Activated naive CD8-positive, alpha-beta T cell treated with anti-CD3 and anti-CD28 coated beads, Interleukin-2, amount 50 U/mL, for 16 hours (primary cell): ENCODE measurements around the gene CNTD1.
"Not testable (repeated sequence)": the region's sequence is repeated elsewhere in the genome, so short reads cannot be mapped to it uniquely, and the experiment has no call there.

Experiments
- DNase-seq: peaks from one replicate; pipeline ENCODE4 v3.0.0-alpha.2; 2020; ENCODE audit warnings: low read depth, low spot score

Gene CNTD1, protein sequence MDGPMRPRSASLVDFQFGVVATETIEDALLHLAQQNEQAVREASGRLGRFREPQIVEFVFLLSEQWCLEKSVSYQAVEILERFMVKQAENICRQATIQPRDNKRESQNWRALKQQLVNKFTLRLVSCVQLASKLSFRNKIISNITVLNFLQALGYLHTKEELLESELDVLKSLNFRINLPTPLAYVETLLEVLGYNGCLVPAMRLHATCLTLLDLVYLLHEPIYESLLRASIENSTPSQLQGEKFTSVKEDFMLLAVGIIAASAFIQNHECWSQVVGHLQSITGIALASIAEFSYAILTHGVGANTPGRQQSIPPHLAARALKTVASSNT

DNA sequence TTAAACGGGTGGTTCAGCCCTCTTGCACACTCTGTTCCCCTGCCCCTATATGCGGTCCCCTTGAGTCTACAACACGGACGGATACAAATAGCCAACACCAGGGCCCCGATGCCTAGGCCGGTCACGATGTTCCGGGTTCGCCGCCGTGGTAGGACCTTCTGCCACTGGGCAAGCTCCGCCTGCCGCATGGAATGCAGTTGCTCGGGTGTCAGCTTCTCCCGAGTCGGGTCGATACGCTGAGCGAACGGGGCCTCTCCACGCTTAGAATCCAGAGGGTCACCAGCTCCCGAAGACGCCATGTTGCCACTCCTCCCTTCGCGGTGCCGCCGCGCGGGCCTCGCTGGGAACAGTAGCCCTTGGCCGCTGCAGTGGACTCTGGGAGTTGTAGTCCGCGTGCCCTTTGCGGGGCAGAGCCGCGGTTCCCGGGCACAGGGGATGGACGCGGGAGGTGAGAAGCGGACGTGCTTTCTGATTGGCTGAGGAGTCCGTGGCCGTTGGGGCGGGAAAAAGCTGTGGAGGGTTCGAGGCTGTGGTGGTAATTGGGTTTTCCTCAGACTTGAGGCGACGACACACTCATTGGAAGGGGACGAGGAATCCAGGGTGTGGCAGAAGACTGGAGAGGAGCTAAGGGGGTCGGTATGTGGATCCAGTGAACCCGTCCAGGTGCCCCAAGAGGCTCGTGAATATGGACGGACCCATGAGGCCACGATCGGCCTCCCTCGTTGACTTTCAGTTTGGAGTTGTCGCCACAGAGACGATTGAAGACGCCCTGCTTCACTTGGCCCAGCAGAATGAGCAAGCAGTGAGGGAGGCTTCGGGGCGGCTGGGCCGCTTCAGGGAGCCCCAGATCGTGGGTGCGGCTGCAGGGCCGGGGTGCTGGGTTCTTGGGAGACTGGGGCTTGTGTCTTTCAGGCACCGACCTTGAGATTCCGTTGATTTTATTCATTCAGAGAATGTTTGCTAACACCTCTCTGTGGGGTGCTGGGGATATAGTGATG, at the start of gene CNTD1, which contains the start of gene COA3:
CNTD1 (plus strand) TSS at position 479 of the 998 bp plus-strand sequence; CDS start at position 686, 207 bp downstream.
COA3 (minus strand) TSS at position 322 of the 998 bp plus-strand sequence; CDS start at position 299, 23 bp downstream.
- DNase-seq: peak; percentile 60

DNA sequence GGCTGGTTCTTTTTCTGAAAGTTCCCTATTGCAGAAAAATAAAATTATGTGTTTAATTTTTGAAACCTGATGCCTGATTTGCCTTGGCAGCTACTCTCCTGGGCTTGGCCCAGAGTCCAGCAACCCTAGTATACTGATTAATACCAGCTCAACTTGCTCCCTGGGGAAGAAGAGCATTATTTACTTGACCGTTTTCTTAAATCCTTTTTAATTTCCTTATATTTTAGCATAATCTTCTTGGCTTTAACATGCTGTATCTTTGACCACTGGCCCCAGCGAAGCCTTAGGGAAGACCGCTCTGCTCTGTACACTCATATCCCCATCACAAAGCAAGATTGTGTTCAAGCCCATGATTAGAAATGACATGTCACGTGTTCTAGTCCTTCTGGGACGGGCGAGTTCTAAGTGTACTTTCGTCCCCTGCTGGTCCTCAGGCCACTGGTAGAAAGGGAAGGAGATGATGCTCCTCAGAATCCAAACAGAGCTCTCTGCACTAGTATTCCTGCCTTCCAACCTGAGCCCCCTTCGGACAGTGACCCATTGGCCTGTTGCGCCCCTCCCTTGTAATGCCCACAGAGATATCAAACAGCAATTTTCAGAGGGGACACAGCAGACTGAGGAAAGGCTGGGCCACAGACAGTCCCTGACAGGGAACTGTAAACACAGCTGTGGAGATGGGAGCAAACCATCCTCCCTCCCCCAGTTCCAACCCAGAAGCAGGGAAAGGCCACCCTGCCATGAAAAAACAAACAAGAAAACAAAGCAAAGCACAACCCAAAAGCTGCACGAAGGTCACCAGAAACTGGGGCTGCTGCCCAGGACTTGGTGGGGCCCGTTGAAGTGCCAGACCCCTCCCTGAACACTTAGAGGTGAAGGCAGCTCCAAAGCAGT, 49.5 kb upstream of the CNTD1 start:
- no peak for DNase-seq

DNA sequence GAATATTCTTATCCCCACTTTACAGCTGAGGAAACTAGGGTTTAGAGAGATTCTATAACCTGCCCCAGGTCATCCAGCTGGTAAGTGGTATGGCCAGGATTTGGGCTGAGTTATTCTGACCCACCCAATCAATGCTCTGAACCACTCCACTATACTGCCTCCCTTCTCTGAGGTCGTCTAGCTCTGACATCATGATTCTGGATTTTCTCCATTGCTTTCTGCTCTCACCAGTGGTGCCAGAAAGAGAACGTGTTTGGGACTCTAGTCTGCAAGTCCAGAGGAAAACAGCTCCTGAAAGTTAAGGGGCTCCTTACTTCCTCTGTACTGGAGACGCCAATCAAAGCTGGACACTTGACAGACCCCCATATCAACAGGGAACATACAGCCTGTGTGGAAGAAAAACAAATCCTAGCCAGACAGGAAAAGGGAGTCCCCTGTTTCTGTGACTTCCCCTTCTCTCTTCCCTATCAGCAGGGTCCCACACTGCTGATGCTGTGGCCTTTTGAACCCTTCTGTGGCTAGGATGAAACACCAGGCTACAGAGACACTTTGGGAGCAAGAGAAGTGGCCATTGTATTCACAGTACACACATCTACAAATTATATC, 47.8 kb upstream of the CNTD1 start:
- no peak for DNase-seq

DNA sequence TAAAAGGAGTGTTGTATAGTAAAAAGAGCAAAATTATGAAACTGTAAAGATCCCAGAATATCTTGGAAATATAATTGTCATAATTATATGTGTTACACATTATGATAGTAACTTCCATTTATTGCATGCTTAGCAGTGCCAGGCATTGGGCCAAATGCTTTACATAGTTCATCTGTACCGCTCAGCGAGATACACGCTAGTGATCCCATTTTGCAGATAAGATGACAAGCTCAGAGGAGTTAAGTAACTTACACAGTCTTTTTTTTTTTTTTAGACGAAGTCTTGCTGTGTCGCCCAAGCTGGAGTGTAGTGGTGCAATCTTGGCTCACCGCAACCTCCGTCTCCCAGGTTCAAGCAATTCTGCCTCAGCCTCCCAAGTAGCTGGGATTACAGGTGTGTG, 47.0 kb upstream of the CNTD1 start:
- no peak for DNase-seq

DNA sequence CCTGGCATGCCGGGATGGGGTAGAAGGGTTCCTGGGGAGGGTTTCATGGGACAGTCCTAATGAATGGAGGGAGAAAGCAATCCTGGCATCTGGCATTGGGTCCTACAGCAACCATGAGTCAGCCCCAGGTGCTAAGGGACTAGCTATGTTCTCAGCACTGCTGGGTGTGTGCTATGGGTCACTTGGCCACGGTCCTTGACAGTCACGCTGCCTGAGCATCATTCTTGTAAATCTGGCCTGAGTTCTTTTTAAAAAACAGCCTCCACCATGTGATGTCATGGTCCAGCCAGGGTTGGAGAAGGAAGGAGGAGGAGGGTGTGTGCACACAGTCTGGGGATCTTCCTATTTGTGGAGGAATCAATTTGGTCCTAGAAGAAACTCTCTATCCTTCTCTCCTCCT, 43.9 kb upstream of the CNTD1 start:
- DNase-seq: no peak

DNA sequence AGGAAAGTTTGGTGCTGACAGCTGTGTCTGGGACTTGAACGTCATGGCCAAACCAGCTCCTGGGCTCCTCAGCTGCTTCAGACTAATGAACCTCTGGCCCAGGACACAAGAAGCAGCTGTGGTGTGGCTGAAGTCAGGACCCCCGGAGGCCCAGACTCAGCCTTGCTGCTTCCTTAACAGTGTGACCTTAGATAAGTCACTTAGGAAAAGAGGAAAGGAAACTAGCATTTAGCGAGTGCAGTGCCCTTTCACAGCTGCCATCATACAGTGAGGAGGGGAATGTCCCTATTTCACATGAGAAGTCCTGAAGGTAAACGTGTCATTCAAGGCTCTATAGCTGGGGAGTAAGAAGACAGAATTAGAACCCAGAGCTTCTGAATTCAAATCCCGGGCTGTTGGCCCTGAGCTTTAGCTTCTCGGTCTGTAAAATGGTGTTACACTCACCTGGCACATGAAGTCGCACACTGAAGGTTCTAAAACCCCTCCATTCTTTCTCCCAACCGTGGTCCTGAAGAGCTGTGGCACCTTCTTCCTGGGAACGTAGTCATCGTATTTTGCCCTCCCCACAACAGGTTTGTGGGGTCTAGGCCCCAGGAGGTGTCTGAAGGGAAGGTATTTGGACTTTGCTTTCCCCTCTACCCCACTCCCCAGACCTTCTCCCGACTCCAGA, 38.5 kb upstream of the CNTD1 start:
- DNase-seq: no peak

DNA sequence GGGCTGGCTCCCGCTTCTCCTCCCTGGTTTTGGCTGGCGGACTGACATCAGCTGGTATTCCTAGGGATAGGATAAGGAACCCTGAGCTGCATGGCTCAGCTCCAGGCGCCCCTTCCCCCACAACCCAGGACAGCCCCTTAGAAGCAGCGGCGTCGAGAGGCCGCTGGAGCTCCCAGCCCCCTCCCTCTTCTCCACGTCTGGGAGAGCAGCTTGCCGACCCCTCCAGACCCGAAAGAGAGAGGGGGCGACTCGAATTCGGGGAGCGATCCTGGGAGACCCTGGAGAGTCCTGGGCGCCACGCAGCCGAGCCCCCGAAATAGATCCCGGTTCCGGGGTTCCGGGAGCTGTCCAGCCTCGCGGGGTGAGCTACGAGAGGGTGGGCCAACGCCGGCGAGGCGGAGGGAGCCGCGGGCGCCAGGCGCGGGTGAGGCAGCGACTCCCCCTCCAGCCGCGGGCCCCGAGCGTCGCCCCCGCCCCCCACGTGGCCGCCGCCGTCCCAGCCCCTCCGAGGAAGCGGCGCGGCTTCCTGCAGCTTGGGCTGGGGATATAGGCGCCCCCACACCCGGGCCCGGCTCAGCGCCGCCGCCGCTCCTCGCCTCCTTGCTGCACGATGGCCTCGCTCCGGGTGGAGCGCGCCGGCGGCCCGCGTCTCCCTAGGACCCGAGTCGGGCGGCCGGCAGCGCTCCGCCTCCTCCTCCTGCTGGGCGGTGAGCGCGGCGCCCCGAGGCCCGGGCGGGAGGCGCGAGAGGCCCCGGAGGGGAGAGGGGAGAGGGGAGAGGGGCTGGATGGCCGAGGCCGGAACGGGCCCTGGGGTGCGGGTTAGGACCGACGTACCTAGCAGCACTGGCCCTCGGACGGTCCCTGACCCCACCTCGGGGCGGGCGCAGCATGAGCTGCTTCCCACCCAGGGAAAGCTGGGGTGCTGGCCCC, 37.7 kb upstream of the CNTD1 start, which contains the start of gene RAMP2:
RAMP2 (plus strand) TSS at position 576 of the 930 bp plus-strand sequence; CDS start at position 611, 35 bp downstream.
- DNase-seq: no peak

DNA sequence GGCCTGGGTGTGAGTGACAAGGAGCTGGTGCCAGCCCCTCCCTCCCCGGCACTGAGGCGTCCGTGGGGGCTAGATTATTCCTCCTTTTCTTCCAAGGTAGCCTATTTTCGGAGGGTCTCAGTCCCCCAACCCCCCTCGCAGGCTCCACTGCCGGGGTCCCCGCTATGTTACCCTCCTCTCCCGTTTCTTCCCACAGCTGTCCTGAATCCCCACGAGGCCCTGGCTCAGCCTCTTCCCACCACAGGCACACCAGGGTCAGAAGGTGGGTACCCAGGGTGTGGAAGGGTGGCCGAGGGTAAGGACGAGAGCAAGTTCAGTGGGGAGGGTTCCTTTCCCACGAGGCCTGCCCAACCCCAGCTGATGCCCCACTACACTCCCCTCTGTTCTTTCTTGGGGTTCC, 37.0 kb upstream of the CNTD1 start:
- DNase-seq: no peak

DNA sequence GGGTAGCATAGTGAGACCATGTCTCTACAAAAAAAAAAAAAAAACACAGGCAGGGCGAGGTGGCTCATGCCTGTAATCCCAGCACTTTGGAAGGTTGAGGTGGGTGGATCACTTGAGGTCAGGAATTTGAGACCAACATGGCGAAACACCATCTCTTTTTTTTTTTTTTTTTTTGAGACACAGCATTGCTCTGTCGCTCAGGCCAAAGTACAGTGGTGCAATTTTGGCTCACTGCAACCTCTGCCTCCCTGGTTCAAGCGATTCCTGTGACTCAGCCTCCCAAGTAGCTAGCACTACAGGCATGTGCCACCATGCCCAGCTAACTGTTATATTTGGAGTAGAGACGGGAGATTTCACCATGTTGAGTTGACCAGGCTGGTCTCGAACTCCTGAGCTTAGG, 32.5 kb upstream of the CNTD1 start:
- DNase-seq: no peak

DNA sequence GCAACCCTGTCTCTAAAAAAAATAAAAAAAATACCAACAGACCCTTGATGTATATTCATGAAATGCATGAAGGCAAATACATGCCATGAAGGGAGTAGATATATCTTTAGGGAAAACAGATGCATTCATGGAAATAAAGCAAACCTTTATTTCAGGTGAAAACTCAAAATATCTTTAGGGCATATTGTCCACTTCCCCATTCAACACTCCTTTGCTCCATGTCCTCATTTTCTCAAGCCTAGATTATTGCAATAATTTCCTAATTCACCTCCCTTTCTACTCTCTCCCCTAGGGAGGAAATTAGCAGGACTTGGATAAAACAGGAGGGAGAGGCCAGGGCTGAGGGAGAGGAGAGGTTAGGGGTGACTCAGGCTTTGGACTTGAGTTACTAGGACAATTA, 31.1 kb upstream of the CNTD1 start:
- DNase-seq: no peak

DNA sequence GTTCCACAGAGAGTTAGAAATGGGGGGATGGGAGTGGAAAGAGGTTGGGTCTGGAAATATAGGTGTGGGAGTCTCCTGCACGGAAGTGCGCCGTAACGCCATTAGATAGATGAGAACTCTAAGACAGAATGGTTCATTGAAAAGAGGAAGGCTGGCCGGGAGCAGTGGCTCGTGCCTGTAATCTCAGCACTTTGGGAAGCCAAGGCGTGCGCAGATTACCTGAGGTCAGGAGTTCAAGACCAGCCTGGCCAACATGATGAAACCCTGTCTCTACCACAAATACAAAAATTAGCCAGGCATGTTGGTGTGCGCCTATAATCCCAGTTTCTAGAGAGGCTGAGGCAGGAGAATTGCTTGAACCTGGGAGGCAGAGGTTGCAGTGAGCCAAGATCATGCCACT, 30.7 kb upstream of the CNTD1 start:
- DNase-seq: not testable (repeated sequence)

DNA sequence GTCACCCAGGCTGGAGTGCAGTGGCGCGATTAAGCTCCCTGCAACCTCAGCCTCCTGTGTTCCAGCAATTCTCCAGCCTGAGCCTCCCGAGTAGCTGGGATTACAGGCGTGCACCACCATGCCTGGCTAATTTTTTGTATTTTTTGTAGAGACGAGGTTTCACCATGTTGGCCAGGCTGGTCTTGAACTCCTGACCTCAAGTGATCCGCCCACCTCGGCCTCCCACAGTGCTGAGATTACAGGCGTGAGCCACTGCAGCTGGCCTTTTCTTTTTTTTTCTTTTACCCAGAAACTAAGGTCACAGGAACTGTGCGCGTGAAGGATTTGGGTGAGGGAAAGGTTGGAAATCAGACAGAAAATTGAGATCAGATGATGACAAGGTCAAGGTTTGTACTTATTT, 28.7 kb upstream of the CNTD1 start:
- DNase-seq: not testable (repeated sequence)

DNA sequence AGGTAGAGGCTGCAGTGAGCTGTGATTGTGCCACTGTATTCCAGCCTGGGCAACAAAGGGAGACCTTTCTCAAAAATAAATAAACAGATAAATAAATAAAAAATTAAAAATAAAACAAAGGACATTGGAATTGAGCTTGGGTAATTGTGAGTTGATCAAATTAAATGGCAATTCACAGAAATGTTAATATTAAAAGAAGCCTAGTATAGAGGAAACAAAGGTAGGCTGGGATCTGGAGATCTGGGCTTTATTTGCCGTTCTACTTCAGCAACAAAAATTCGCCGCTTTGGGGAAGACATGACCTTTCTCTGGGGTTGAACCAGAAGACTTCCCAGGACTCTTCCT, 25.7 kb upstream of the CNTD1 start:
- DNase-seq: no peak

DNA sequence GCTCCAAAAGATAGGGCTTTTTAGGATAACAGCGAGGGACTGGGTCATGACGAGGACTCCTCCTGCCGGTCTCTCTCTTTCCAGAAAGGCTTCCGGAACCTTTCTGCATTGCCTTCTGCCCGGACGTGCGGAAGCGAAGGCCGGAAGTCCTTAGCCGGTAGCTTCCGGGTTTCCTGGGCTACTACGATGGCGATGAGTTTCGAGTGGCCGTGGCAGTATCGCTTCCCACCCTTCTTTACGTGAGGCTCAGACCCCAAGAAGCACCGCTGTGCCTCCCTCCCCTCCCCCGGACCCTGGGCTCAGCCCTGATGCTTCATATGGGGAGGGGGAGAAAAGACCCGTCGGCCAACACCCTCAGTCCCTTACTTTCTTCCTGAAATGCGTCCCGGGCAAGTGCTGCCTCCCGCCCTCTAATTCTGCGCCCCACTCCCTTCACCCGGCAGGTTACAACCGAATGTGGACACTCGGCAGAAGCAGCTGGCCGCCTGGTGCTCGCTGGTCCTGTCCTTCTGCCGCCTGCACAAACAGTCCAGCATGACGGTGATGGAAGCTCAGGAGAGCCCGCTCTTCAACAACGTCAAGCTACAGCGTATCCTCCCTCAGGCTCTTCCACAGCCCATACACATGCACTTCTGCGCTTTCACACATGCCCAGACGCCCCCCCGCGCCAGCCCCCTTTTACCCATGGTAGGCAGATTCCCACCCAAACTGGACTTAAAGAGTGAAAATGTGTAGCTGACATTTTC, 25.2 kb upstream of the CNTD1 start, which contains the start of gene VPS25:
VPS25 (plus strand) TSS at position 160 of the 746 bp plus-strand sequence; CDS start at position 187, 27 bp downstream.
- DNase-seq: peak; percentile 42

DNA sequence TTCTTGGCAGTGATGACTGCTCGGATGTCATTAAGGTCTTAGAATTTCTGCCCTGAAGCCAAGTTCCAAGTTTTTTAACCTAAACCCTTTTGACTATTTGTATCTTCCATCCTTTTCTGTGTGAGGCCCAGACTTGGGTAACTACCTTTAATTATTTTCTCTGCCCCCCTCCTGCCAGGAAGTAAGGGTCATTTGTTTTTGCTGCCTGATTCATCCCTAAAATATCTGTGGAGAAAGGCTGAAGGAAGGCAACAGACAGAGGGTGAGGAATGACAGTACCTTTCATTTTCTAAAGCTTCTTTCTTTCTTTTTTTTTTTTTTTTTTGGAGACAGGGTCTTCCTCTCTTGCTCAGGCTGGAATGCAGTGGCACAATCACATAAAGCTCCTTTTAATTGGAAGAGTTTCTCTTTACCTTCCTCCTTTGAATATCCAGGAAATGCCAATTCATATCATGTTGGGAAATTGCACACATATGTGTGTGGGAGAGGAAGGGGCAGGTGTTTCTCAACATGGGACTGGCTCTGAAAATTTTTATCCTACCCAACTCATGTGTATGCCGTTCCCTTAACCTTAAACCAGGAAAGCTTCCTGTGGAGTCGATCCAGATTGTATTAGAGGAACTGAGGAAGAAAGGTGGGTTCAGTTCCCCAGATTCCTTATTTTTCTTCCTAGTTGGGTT, 24.5 kb upstream of the CNTD1 start:
- DNase-seq: no peak

DNA sequence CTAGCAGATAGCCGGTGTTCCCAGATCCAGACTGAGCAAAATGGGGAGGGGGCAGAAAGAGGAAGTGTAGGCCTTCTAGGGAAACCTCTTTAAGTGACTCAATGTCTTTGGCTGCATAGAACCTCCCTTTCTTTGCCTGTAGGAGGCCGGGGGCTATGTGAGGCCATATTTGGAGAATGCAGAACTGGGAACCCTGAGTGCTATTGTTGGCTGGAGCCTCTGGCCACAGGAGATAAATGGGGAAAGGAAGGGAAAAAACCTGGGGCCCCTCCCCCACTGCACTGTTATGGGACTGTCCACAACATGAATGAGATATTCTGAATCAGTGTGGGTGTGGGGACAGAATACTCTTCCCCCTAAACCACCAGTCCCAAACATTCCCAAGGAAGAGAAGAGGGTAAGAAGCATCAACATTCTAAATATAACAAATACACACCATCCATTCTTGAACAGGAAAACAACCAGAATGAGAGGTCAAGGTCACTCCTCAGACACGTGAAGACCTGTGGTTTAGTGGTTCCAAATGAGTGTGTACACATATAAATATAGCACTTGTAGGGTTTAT, 23.0 kb upstream of the CNTD1 start:
- no peak for DNase-seq

DNA sequence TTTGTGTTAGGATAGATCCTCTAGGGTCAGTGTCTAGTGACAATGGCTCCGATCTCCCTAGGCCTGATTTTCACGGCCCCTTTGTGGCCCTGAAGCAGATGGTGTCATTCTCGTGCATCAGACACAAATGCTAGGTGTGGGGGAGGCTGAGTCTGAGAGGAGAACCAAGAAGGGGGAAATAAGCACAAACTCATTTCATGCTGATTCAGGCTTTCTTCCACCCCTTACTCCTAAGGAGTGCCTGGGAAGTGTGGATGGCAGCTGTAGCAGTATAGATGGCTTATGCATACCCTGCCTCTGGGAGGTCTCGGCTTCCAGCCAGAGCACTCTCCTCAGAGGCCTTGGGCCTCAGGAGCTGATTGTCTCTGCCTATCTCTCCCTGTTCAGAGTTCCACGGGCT, 20.1 kb upstream of the CNTD1 start:
- no peak for DNase-seq
